ENCODE measurements around the gene LY9. TPM values are rescaled to one million over a fixed set of nuclear protein-coding genes. Genes with fewer than 3 reads are reported as not detected.

LY9 gene
- polyA plus RNA-seq, 1 of the 3 experiments (the other 2 are of a cell fraction) = not detected

DNA sequence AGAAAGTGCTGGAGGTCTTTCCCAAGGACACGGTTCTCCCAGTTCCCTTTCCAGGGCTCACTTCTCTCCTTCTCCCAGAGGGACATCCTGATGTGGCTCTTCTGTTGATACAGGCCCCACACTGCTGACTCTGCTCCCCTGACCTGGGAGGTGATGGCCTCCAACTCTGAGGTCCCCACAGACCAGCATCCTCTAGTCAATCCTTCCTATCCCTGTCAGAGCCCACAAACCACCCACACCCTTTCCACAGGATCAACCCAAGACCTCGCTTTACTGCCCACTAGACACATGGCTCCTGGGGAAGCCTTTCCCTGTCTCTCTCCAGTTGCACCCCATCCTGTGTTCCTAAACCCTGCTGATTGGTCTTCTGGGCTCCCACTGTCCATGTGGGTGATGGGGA, 45.4 kb upstream of the LY9 start:
- H4K20me1 ChIP-seq (ENCODE audit: insufficient read depth) = no peaks in the 10 kb centered on the region
- H3F3A ChIP-seq (replicated peaks; ENCODE audit: insufficient read depth) = no peaks in the 10 kb centered on the region
- H3K79me2 ChIP-seq (ENCODE audit: insufficient read depth) = no peaks in the 10 kb centered on the region
- CTCF ChIA-PET = no interaction called here
- DNase-seq = no peak
- H3K9ac ChIP-seq = no peak overlapping the region
- no peaks in the 10 kb centered on the region for H3K9me3 ChIP-seq
- WGBS (ENCODE audit: low lambda C conversion rate) = 10% methylated on average over 2 of the region's 2 CpGs
- H3K9me2 ChIP-seq = no peaks in the 10 kb centered on the region
- no peak overlapping the region for H2AFZ ChIP-seq (ENCODE audit: low read depth)
- H3K4me2 ChIP-seq = no peak overlapping the region
- TF ChIP-seq RFX5 (IDR thresholded peaks at IDR 0.05; ENCODE audit: low read length) (no peak), MXI1 (IDR thresholded peaks at IDR 0.05; ENCODE audit: low read depth, low read length) (no peak), ELF1 (IDR thresholded peaks at IDR 0.05) (no peak), POLR2AphosphoS5 (IDR thresholded peaks at IDR 0.05; ENCODE audit: low read depth, low read length) (no peak), FOSL2 (IDR thresholded peaks at IDR 0.05; ENCODE audit: borderline replicate concordance, low read depth) (no peak), RCOR1 (IDR thresholded peaks at IDR 0.05; ENCODE audit: low read length) (no peak), JUND (IDR thresholded peaks at IDR 0.05) (no peak), TCF12 (IDR thresholded peaks at IDR 0.05) (no peak), SMC3 (IDR thresholded peaks at IDR 0.05; ENCODE audit: low read depth, low read length) (no peak)
- TF ChIP-seq, protein P1, sequence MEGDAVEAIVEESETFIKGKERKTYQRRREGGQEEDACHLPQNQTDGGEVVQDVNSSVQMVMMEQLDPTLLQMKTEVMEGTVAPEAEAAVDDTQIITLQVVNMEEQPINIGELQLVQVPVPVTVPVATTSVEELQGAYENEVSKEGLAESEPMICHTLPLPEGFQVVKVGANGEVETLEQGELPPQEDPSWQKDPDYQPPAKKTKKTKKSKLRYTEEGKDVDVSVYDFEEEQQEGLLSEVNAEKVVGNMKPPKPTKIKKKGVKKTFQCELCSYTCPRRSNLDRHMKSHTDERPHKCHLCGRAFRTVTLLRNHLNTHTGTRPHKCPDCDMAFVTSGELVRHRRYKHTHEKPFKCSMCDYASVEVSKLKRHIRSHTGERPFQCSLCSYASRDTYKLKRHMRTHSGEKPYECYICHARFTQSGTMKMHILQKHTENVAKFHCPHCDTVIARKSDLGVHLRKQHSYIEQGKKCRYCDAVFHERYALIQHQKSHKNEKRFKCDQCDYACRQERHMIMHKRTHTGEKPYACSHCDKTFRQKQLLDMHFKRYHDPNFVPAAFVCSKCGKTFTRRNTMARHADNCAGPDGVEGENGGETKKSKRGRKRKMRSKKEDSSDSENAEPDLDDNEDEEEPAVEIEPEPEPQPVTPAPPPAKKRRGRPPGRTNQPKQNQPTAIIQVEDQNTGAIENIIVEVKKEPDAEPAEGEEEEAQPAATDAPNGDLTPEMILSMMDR (IDR thresholded peaks at IDR 0.05) = no peak
- H3K4me1 ChIP-seq (ENCODE audit: control insufficient read depth in 1 of 2, insufficient read depth in 2 of 2, low read depth in 1 of 2, low read length in 1 of 2) = no peaks in the 10 kb centered on the region
- peaks cover 15% of the 10 kb centered on the region; the same call in 1 of the 2 replicates for H3K27me3 ChIP-seq (ENCODE audit: insufficient read depth)
- no peak overlapping the region for H3K4me3 ChIP-seq (ENCODE audit: low read depth in 2 of 2, low read length in 1 of 2)
- no peaks in the 10 kb centered on the region for H3K36me3 ChIP-seq (replicated peaks in 1 of 2; ENCODE audit: control insufficient read depth in 1 of 2, insufficient read depth in 2 of 2, low read length in 1 of 2)
- POLR2A ChIA-PET = no interaction called here
- no peak overlapping the region for H3K27ac ChIP-seq (ENCODE audit: low read depth in 2 of 2, low read length in 1 of 2)

DNA sequence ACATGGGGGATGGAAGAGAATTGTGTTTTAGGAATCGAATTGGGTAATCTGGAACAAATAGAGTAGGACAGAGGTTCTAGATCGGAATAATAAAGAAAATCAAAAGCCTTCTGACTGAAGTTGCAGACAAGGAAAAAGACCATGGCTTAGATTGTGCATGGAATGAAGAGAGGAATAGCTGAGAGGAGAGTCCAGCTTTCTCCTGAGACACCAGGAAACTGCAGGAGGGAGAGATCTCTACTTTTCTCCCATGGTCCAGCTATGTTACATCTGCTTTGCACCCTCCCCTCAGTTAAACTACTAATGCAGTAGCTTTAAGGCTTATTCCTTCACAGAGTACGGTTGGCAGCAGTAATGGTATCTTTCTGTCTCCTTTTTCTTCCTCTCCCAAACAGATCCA, 43.6 kb upstream of the LY9 start:
- no peak overlapping the region for H3K9ac ChIP-seq
- no peak for TF ChIP-seq TEAD4 (IDR thresholded peaks at IDR 0.05; ENCODE audit: borderline replicate concordance, insufficient read depth)
- no peak for TF ChIP-seq GATA2 (CRISPR knock-in tag; IDR thresholded peaks at IDR 0.05)
- TF ChIP-seq, protein P2, sequence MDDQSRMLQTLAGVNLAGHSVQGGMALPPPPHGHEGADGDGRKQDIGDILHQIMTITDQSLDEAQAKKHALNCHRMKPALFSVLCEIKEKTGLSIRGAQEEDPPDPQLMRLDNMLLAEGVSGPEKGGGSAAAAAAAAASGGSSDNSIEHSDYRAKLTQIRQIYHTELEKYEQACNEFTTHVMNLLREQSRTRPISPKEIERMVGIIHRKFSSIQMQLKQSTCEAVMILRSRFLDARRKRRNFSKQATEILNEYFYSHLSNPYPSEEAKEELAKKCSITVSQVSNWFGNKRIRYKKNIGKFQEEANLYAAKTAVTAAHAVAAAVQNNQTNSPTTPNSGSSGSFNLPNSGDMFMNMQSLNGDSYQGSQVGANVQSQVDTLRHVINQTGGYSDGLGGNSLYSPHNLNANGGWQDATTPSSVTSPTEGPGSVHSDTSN (IDR thresholded peaks at IDR 0.05) = no peak
- no peak for TF ChIP-seq RAD21 (IDR thresholded peaks at IDR 0.05; ENCODE audit: low read length)
- TF ChIP-seq RFX5 (IDR thresholded peaks at IDR 0.05; ENCODE audit: low read length) = no peak
- no peaks in the 10 kb centered on the region for H3K79me2 ChIP-seq (ENCODE audit: insufficient read depth)
- DNase-seq = no peak
- CTCF ChIA-PET = no interaction called here
- H3F3A ChIP-seq (replicated peaks; ENCODE audit: insufficient read depth) = no peaks in the 10 kb centered on the region
- 5% methylated on average over 3 of the region's 3 CpGs for WGBS (ENCODE audit: low lambda C conversion rate)
- no peaks in the 10 kb centered on the region for H4K20me1 ChIP-seq (ENCODE audit: insufficient read depth)
- H3K9me2 ChIP-seq = no peaks in the 10 kb centered on the region
- H3K36me3 ChIP-seq (replicated peaks in 1 of 2; ENCODE audit: control insufficient read depth in 1 of 2, insufficient read depth in 2 of 2, low read length in 1 of 2) = no peaks in the 10 kb centered on the region
- no peak overlapping the region for H3K4me2 ChIP-seq
- H3K9me3 ChIP-seq = no peaks in the 10 kb centered on the region
- H3K4me3 ChIP-seq (ENCODE audit: low read depth in 2 of 2, low read length in 1 of 2) = no peak overlapping the region
- H3K4me1 ChIP-seq (ENCODE audit: control insufficient read depth in 1 of 2, insufficient read depth in 2 of 2, low read depth in 1 of 2, low read length in 1 of 2) = no peaks in the 10 kb centered on the region
- peaks cover 15% of the 10 kb centered on the region; the same call in 1 of the 2 replicates for H3K27me3 ChIP-seq (ENCODE audit: insufficient read depth)
- no peak overlapping the region for H3K27ac ChIP-seq (ENCODE audit: low read depth in 2 of 2, low read length in 1 of 2)
- POLR2A ChIA-PET = no interaction called here
- no peak overlapping the region for H2AFZ ChIP-seq (ENCODE audit: low read depth)

All from SK-N-SH (cell line).